Neural cell (in vitro differentiated cells): ENCODE results near the gene DUS3L. TPM values are rescaled to one million over a fixed set of nuclear protein-coding genes. Genes with fewer than 3 reads are reported as not detected.

Source experiments
- H2AFZ ChIP-seq: fragments of 200-600, 300-800 bp; sonication (generic), shearing (Covaris generic); 2 replicates; pipeline ENCODE4 v1.6.0; 2014; ENCODE audit warnings: low read depth, mild to moderate bottlenecking, antibody characterized with exemption, low read length, moderate library complexity
- H3F3A ChIP-seq: fragments of 200-600 bp; shearing (Covaris generic); 2 replicates; pipeline ENCODE4 v1.6.1; 2016; ENCODE audit warnings: mild to moderate bottlenecking, moderate library complexity, mixed read lengths, antibody characterized with exemption, low read length; ENCODE audit not compliant: insufficient read depth, poor library complexity, severe bottlenecking
- H3K27ac ChIP-seq: fragments of 200-600, 300-800 bp; sonication (generic), shearing (Covaris generic); 2 replicates; pipeline ENCODE4 v1.5.1; 2014; ENCODE audit warnings: mild to moderate bottlenecking, low read length, moderate library complexity
- H3K27me3 ChIP-seq: fragments of 300-800, 200-600 bp; sonication (generic), shearing (Covaris generic); 2 replicates; pipeline ENCODE4 v1.6.0; 2014; ENCODE audit warnings: mild to moderate bottlenecking, low read depth, low read length, moderate library complexity; ENCODE audit not compliant: insufficient read depth
- H3K36me3 ChIP-seq: fragments of 300-800, 200-600 bp; sonication (generic), shearing (Covaris generic); 2 replicates; pipeline ENCODE4 v1.5.1; 2014; ENCODE audit warnings: mild to moderate bottlenecking, antibody characterized with exemption, low read length, moderate library complexity; ENCODE audit not compliant: insufficient read depth
- H3K4me2 ChIP-seq: fragments of 300-800, 200-600 bp; sonication (generic), shearing (Covaris generic); 2 replicates; pipeline ENCODE4 v1.6.0; 2014; ENCODE audit warnings: mild to moderate bottlenecking, low read length
- H3K4me3 ChIP-seq: fragments of 300-800, 200-600 bp; sonication (generic), shearing (Covaris generic); 2 replicates; pipeline ENCODE4 v1.5.1; 2014; ENCODE audit warnings: mild to moderate bottlenecking, low read length, moderate library complexity
- H3K79me2 ChIP-seq: fragments of 200-600 bp; shearing (Covaris generic); replicated peaks from 2 replicates; pipeline ENCODE4 v1.6.0; 2014; ENCODE audit warnings: mild to moderate bottlenecking, low read length, moderate library complexity; ENCODE audit not compliant: insufficient read depth
- H3K9ac ChIP-seq: fragments of 300-800, 200-600 bp; sonication (generic), shearing (Covaris generic); 2 replicates; pipeline ENCODE4 v1.6.1; 2016; ENCODE audit warnings: mild to moderate bottlenecking, low read length, mixed read lengths
- H3K9me2 ChIP-seq: fragments of 200-600 bp; shearing (Covaris generic); 2 replicates; pipeline ENCODE4 v1.6.1; 2016; ENCODE audit warnings: mild to moderate bottlenecking, low read length, mixed read lengths; ENCODE audit not compliant: insufficient read depth
- H3K9me3 ChIP-seq: fragments of 200-600, 300-800 bp; sonication (generic), shearing (Covaris generic); 2 replicates; pipeline ENCODE4 v1.6.1; 2016; ENCODE audit warnings: mild to moderate bottlenecking, mixed run types, low read length, moderate library complexity, mixed read lengths
- H4K20me1 ChIP-seq: fragments of 200-600 bp; shearing (Covaris generic); 2 replicates; pipeline ENCODE4 v1.6.1; 2016; ENCODE audit warnings: mild to moderate bottlenecking, mixed run types; ENCODE audit not compliant: insufficient read depth
- CTCF ChIP-seq: fragments of 450-650 bp; IDR thresholded peaks from 2 replicates; pipeline ENCODE4 v1.5.1; 2014; ENCODE audit warnings: antibody characterized with exemption, mild to moderate bottlenecking, moderate library complexity; ENCODE audit not compliant: poor library complexity, severe bottlenecking
- EP300 ChIP-seq: fragments of 450-650 bp; conservative IDR thresholded peaks from 2 replicates; pipeline ENCODE4 v1.6.1; 2014; ENCODE audit warnings: antibody characterized with exemption, mild to moderate bottlenecking, moderate library complexity; ENCODE audit not compliant: poor library complexity, severe bottlenecking
- EZH2 ChIP-seq: fragments of 200-600, 300-800 bp; shearing (Covaris generic), sonication (generic); IDR thresholded peaks from 2 replicates; pipeline ENCODE4 v1.6.1; 2014; ENCODE audit warnings: antibody characterized with exemption, low read length, borderline replicate concordance, mild to moderate bottlenecking; ENCODE audit not compliant: insufficient read depth, poor library complexity, severe bottlenecking
- MXI1 ChIP-seq: fragments of 450-650 bp; conservative IDR thresholded peaks from 2 replicates; pipeline ENCODE4 v1.6.1; 2014; ENCODE audit warnings: antibody characterized with exemption, mild to moderate bottlenecking; ENCODE audit not compliant: poor library complexity, severe bottlenecking
- POLR2AphosphoS5 ChIP-seq: IDR thresholded peaks from 2 replicates; pipeline ENCODE4 v1.6.1; 2012
- RAD21 ChIP-seq: fragments of 450-650 bp; conservative IDR thresholded peaks from 2 replicates; pipeline ENCODE4 v1.6.1; 2014; ENCODE audit warnings: antibody characterized with exemption, mild to moderate bottlenecking, moderate library complexity
- REST ChIP-seq: IDR thresholded peaks from 2 replicates; pipeline ENCODE4 v1.6.1; 2012; ENCODE audit warnings: borderline replicate concordance
- SMC3 ChIP-seq: fragments of 450-650 bp; conservative IDR thresholded peaks from 2 replicates; pipeline ENCODE4 v1.6.1; 2014; ENCODE audit warnings: antibody characterized with exemption, mild to moderate bottlenecking, moderate library complexity; ENCODE audit not compliant: poor library complexity
- TAF1 ChIP-seq: IDR thresholded peaks from 2 replicates; pipeline ENCODE4 v1.6.1; 2012; ENCODE audit warnings: low read depth
- polyA plus RNA-seq: library from polyadenylated mRNA; depleted of rRNA; stranded (reverse); fragments of >200 nt; gene quantifications from 2 replicates; pipeline ENCODE4 v1.2.3, GENCODE V29; 2014

Gene DUS3L
- polyA plus RNA-seq, 1 donor from 2014 or later: 34.2 TPM

GRCh38 chr19:5772416-5772815, 18.5 kb downstream of the DUS3L start:
- no peak overlapping the region for H2AFZ ChIP-seq
- no peaks in the 10 kb centered on the region for H3K9me2 ChIP-seq
- H3K4me2 ChIP-seq: no peak overlapping the region
- no peaks in the 10 kb centered on the region for H3K79me2 ChIP-seq
- no peaks in the 10 kb centered on the region for H3K9me3 ChIP-seq
- no peak overlapping the region for H3K9ac ChIP-seq
- H4K20me1 ChIP-seq: no peaks in the 10 kb centered on the region
- H3K27me3 ChIP-seq: no peaks in the 10 kb centered on the region
- no peak overlapping the region for H3K27ac ChIP-seq
- no peak overlapping the region for H3K4me3 ChIP-seq
- no peaks in the 10 kb centered on the region for H3F3A ChIP-seq
- no peaks in the 10 kb centered on the region for H3K36me3 ChIP-seq
- TF ChIP-seq CTCF (no peak), RAD21 (no peak), EP300 (no peak), TAF1 (no peak), MXI1 (no peak), POLR2AphosphoS5 (no peak)

GRCh38 chr19:5767949-5768348, 23.0 kb downstream of the DUS3L start:
- H3K9me3 ChIP-seq: no peaks in the 10 kb centered on the region
- no peak overlapping the region for H3K4me3 ChIP-seq
- H2AFZ ChIP-seq: no peak overlapping the region
- H3K36me3 ChIP-seq: no peaks in the 10 kb centered on the region
- TF ChIP-seq TAF1 (no peak), CTCF (no peak), EP300 (no peak), MXI1 (no peak), POLR2AphosphoS5 (no peak), RAD21 (no peak), EZH2 (no peak), REST (no peak), SMC3 (no peak)
- H3K4me2 ChIP-seq: no peak overlapping the region
- H3F3A ChIP-seq: no peaks in the 10 kb centered on the region
- no peaks in the 10 kb centered on the region for H3K9me2 ChIP-seq
- H3K79me2 ChIP-seq: no peaks in the 10 kb centered on the region
- H3K27me3 ChIP-seq: no peaks in the 10 kb centered on the region
- H4K20me1 ChIP-seq: no peaks in the 10 kb centered on the region
- no peak overlapping the region for H3K9ac ChIP-seq
- H3K27ac ChIP-seq: no peak overlapping the region
